Cardiac fibroblast (primary cell): ENCODE results near the gene KCNJ1.

Experiments used
- DNase-seq, 2 donors: peaks; one replicate each; pipeline versions ENCODE4 v3.0.0 to v3.0.0-alpha.2; 2010; ENCODE audit warnings: low read depth in 2 of 2
- H3K4me3 ChIP-seq, 2 donors: replicated peaks in 1 of 2; 1 replicate in 1 of 2; 2 replicates in 1 of 2; pipeline ENCODE4 v1.5.1; 2011; ENCODE audit warnings: low read depth in 2 of 2, low read length in 2 of 2, mild to moderate bottlenecking in 2 of 2, moderate library complexity in 1 of 2
- TF ChIP-seq, protein P1 (sequence below): IDR thresholded peaks from one replicate; pipeline ENCODE4 v1.5.1; 2011; ENCODE audit warnings: low read depth, mild to moderate bottlenecking, low read length, inconsistent platforms

The KCNJ1 gene

DNA sequence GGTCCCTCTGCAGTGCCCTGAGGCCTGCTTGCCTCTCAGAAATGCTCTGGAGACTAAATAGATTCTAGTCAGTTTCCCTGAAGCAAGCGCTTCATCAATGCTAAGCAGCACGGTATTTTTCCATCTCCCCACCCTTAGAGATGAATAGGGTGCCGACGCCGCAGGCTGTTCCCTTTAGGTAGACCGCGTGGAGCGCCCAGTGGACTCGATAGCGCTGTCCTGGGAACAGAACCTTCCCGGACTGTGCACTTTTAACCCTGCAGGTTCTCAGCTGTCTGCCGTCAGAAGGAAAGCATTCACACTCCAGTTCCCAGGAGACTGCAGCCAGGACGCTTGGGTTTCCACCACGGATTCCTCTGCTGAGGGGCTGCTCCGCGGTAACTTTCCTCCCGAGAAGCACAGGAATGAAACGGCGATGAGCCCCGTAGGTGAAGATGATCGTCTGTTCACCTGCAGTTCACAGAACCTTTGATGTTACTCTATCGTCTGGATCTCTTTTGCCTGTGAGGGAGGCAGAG, 9.1 kb upstream of the KCNJ1 start:
- DNase-seq: no peak
- TF ChIP-seq, protein P1, sequence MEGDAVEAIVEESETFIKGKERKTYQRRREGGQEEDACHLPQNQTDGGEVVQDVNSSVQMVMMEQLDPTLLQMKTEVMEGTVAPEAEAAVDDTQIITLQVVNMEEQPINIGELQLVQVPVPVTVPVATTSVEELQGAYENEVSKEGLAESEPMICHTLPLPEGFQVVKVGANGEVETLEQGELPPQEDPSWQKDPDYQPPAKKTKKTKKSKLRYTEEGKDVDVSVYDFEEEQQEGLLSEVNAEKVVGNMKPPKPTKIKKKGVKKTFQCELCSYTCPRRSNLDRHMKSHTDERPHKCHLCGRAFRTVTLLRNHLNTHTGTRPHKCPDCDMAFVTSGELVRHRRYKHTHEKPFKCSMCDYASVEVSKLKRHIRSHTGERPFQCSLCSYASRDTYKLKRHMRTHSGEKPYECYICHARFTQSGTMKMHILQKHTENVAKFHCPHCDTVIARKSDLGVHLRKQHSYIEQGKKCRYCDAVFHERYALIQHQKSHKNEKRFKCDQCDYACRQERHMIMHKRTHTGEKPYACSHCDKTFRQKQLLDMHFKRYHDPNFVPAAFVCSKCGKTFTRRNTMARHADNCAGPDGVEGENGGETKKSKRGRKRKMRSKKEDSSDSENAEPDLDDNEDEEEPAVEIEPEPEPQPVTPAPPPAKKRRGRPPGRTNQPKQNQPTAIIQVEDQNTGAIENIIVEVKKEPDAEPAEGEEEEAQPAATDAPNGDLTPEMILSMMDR: no peak

DNA sequence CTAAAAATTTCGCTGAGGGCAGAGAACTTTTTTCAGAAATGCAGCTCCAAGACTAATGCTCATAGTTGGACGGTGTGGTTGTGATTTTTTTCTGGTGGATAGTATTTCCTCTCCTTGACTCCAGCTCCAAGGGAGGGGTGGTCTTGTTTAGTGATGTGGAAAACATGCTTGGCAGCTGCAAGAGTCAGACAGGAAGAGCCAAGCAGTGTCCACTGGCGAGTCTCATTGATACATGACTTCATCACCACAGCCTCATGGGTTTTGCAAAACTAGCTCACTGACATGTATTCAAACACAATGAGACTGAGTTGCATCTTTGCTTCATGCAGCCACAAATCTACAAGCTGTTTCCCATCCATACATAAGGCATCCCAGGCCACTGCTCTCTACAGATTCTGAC, 7.3 kb upstream of the KCNJ1 start:
- peak in 1 of 2 donors; percentile 35 for DNase-seq
- H3K4me3 ChIP-seq: no peak overlapping the region
- TF ChIP-seq, protein P1: no peak

More for the DNA sequence above, 9.1 kb upstream of the KCNJ1 start:
- H3K4me3 ChIP-seq: no peak overlapping the region

DNA sequence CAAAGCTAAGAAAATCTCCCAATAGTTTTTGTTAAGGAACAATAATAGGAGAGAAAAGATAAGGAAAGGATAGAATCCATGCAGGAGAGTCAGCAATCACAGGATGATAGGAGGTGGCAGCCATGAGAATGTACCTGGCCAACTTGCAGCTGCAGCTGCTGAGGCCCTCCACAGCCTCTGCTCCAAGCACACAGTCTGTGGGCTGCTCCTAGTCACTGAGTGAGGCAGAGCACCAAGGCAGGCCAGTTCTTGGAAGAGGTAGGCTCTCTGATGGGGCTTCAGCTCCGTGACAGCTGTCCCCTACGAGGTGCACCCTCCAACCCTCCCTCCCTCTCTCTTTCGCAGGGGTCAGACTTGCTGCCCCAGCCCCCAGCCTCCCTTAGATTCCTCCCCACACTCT, 5.5 kb upstream of the KCNJ1 start:
- TF ChIP-seq, protein P1: no peak
- no peak overlapping the region for H3K4me3 ChIP-seq
- no peak for DNase-seq

DNA sequence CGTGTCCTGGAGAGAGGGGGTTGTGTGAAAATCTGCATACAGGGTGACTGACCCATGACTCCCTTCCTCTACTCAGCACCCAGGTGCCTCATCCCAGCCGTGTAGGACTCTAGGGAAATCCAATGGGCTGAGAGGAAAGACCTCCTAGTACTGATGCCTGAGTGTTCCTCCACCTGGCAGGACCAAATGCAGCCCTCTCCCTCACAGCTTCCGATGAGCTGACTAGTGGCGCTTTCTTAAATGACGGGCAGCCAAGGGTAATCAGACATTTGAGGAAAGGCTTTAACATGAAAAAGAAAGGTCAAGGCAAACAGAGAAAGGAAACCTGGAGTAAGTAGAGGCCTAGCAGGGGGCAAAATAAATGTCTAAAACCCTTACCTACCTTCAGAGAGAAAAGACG, 5.0 kb upstream of the KCNJ1 start:
- no peak for DNase-seq
- TF ChIP-seq, protein P1: no peak
- no peak overlapping the region for H3K4me3 ChIP-seq

DNA sequence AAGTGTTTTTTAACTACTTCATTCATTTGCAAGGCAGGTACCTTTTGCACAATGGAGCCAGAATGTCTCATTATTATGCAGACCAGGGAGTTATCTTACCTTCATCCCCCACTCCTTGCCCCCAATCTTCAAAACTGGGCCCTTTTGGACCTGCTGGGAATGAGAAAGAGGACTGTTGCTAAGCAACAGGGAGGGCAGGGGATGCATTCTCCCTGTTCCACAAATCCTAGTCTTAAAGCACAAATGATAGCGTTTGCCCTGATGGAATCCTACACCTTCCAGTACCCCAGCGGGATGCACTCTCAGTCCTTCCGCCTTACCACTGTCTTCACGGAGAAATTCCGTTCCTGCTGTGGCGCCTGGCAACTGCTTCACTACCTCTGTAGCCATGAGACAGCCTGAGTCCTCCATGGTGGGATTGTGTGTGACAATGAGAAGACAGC, 4.1 kb upstream of the KCNJ1 start:
- TF ChIP-seq, protein P1: no peak
- no peak overlapping the region for H3K4me3 ChIP-seq
- no peak for DNase-seq

DNA sequence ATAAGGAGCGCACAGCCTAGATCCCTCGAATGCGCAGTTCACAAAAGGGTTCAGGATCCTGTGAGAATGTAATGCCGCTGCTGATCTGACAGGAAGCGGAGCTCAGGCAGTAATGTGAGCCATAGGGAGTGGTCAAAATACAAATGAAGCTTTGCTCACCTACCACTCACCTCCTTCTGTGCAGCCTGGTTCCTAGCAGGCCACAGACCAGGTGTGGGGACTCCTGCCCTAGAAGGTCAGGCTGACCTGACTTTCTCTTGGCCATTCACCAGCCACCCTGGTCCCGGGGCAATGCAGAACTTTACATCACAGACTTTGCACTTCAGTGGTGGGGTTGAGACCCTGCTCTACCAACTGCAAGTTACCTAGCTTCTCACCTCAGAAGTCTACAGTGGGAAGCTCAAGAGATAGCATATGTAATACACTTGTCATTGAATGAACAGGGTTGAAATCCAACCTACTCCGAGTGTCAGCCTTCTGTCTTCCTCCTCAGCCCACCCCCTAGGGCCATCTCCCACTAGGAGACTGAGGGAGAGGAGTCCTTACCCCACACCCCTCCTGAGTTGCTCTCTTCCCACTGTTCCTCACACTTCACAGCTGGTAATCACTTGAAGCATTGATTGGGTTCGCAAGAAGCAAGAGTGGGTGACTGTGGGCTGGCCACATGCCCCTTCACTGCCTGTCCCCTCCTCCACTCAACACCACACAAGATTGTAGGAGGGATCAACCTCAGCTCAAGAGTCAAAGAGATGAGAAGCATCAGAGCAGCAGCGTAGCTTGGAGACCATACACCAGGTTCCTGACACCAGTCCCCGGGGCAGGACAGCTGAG, 2.0 kb upstream of the KCNJ1 start:
- TF ChIP-seq, protein P1: no peak
- H3K4me3 ChIP-seq: no peak overlapping the region
- no peak for DNase-seq
